GM19397 (cell line): Measurements from ENCODE around the gene AGPAT3.
A peak's percentile ranks its signal among the peaks of the same experiment; 100 is the strongest.

Source experiments
- ATAC-seq: cut with Tn5 transposase; IDR thresholded peaks from one replicate; pipeline ENCODE4 v1.9.1; 2021; ENCODE audit warnings: mild to moderate bottlenecking, moderate library complexity; ENCODE audit not compliant: unreplicated experiment

AGPAT3 gene

DNA sequence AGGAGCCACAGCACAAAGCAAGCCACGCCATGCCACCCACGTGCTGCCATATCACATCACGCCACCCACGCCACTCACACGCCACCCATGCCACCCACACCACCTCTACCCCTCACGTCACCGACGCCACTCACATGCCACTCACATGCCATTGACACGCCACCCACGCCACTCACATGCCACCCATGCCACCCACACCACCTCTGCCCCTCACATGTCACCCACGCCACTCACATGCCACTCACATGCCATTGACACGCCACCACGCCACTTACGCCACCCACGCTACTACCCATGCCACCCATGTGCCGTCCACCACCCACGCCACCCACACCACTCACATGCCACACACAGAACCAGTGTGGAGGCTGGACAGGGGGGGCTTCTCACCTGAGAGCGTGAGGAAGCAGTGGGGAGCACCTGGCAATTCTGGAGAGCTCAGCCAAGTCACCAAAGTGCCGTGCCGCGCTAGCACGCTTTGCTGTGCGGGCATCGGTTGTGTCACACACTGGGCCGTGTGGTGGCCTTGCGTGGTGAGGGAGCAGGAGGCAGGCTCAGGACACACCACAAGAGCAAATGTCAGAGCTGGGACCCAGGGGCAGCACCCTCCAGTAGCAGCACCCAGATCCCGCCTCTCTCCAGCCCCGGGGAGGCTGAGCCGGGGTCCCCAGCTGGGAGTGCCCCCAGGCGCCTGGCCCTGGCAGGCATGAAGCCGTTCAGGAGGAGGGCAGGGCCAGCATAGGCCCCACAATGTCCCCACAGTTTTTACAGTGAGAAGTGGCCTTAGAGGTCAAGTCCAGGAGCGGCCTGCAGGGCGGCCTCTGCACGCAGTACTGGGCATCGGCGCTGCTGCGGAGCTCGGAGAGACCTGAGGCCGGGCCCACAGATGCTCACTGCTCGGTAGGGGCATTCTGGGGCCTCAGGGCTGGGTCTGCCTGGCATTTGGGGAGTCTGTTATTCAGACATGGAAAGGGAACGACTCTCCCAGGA is 70.0 kb downstream of the AGPAT3 start:
- ATAC-seq, result no peak

DNA sequence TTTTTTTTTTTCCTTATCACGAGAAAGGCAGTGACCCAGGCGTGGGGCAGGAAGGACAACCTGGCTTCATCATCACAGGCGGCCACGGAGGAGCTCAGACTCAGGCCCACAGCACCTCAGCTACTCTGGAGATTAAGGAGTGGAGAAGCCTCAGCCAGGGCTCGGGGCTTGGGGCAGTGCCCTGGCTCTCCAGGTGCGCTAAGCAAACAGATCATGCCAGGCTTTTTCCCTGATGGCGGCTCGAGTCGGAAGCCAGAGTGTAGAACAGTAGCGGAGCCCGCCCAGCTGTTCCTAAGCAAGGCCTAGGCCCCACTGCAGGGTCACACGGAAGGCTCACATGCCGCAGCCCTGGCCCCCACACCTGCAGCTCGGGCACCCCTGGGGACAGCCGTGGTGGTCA is 70.7 kb downstream of the AGPAT3 start:
- no peak for ATAC-seq

DNA sequence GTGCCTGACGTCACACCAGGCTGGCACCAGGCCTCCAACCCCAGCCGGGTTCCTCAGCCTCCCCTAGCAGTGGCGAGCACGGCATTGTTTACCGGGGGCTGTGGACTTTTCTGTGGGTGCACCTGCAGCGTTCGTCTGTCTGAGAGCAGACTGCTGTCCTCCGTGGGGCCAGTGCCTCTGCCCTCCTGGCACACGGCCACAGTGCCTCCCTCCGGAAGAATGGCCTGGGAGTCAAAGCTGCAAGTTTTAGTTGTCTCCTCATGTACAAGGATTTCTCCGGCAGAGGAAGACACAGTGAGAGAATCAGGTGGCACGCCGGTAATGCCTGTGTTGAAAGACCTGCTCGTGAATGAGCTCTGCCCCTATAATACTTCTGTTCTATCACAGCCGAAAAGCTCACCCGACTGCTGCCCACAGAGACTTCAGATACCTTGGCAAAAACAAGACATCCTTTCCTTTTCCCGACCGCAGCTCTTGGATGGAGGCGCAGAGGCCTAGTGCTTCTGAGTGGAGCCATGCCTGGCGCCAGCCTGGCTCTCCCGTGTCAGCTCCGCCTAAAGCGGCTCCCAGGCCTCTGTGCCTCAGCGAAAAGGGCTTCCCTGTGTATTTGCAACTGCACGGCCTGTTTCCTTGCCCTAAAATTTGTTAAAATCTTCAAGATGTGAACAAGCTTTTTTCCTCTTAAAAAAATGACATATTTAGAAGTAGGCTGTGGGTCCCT is 71.4 kb downstream of the AGPAT3 start:
- ATAC-seq, result no peak

DNA sequence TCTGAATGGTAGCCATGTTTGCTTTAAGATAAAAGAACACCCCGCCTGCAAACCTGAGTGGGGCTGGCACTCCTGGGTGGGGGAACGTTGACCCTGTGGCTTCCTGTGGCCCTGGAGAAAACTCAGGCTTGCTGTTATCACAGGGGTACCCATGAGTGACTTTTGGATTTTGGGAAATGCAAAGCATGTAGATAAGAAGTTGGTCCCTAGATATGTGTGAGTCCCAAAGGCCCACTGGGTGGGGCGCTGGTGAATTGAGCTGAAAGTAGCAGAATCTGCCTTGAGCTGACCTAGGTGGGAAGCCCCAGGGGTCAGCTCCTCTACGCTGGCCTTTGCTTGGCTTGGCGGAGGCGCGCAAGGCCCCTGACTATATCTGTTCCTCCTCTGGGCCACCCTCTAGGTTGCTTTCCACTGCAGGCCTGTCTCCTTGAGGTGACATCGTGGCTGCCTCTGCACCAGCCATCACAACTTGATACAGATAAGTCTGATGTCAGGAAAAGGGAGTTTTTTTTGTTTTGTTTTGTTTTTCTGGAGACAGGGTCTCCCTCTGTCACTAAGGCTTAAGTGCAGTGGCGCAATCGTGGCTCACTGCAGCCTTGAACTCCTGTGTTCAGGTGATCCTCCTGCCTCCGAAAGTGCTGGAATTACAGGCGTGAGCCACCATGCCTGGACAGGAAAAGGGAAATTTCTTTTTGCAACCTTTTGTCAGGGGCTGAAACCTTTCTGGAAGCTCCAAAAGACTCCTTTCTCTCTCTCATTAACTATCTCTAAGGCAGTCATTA is 72.2 kb downstream of the AGPAT3 start:
- no peak for ATAC-seq

DNA sequence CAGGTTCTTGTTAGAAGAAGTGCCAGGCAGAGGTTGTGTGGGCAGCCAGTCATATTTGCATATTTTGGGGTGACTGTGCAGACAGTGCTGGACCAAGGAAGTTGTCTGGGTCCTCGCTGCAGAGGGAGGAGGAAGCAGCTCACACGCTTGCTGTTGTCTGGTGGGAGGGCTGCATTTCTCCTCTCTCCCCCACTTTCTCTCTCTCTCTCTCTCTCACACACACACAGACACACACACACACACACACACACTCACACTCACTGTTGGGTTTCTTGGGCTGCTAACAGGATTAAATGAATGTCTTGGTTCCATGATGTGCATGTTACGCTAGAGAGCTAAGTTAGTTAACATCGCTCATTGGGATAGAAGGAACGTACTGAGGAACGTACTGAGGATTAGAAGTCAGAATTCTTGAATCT is 72.9 kb downstream of the AGPAT3 start:
- no peak for ATAC-seq

DNA sequence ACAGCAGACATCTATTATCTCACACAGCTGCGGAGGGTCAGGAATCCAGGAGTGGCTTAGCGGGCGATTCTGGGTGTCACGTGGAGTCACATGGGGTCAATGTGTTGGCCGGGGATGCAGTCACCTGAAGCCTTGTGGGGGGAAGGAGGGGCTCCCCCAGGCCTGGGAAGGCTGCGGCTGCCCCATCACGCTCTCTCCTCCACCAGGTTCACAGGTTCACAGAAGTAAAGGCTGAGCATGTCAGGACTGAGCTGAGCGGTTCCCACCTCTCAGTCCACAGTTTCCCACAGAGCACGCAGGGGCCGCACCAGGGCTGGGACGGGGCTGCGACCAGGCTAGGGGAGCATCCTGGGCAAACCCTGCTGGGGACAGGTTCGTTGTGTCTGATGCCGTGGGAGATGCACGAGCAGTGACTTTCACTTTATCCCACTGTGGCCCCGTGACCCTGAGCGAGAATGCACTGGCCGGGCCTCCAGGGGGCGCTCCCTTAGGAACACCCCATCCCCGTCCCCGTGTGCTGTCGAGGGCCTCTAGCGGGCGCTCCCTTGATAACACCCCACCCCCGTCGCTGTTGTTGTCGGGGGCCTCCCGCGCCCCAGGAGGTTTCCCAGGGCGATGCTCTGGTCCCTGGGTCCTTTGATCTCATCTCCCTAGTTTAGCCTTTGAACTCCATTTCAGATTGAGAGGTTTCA is 73.9 kb downstream of the AGPAT3 start:
- ATAC-seq, result peak; percentile 75

DNA sequence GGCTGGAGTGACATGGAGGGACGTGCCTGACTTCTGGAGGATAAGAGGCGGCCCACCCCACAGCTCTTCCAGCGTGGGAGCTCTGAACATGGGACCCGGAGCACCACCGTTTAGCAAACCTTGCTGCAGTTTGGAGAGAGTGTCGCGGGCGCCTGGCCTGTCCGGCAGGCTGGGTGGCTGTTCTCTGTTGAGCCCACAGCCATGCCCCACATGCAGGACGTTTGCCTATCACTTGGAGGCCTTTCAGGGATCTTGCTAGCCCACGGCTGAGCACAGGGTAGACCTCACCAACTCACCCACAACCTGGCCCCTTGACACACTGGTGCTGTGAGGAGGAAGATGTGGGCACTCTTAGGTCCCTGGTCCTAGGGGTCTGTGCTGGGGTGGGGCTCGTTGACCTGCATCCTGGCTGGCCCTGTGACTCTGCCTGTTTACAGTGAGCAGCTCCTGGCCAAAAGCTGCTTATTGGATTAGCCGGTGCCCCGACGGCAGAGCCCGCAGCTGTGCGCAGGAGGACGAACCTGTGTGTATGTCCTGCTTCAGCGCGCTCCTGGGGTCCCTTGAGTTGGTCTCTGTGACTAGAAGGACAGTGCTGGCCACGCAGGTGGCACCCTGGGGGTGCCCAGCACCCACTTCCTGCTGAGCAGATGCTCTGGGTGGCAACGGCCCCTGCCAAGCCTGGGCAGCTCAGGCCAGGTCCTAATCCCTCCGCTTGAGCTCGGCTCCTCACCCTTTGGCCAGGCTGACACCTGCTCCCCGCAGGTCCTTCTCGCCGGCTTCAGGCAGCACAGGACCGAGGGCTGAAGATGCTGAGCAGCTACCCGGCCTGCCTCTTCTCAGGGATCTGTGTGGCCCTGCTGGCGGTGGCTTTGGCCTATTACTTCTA is 74.7 kb downstream of the AGPAT3 start:
- no peak for ATAC-seq

DNA sequence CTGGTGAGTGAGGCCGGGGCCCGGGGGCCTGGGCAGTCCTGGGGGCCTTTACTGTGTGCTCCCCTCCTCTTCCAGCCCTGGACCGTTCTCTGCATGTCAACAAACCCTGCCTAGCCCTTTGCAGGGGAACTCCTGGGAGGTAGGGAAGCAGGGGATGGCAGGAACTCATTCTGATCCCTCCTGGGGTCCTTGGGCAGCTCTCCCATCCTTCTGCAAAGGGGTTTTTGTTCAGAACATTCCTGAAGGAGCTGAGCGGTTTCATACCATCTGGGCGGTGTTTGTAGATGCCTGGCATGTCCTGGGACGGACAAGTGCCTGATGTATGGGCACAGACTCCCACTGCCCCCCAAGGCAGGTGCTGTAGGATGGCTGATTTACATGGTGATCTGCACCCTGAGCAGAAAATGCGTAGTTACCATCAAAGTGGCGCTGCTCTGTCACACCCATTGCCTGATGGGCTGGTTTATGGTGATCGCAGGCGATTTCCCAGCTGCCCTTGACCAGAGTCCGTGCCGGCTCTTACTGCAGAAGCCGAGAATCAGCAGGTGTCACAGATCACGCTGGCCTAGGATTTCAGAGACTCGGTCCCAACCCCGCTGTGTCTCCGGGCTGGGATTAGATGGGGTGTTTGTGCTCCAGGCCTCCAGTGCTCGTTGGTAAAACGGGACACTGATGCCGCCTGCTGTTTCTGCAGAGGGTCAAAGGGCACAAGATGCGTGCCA is 75.5 kb downstream of the AGPAT3 start:
- no peak for ATAC-seq

DNA sequence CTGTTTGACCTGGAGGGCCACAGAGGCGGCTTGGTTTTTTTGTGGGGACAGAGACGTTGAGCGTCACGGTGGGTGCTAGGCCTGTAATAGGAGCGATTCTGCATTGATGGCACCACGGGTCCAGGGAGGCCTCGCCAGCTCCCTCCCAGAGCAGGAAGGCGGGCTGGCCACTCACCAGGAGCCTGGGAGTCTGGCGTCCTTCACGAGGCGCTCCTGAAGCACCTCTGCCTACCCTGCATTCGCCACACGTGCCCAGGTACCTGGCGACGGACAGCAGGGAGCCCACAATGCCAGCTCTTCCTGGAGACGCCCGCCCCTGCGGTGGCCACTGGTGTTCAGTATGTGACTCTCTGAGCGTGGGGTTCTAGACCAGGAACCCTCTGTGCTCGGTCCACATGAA is 77.2 kb downstream of the AGPAT3 start:
- ATAC-seq, result no peak

DNA sequence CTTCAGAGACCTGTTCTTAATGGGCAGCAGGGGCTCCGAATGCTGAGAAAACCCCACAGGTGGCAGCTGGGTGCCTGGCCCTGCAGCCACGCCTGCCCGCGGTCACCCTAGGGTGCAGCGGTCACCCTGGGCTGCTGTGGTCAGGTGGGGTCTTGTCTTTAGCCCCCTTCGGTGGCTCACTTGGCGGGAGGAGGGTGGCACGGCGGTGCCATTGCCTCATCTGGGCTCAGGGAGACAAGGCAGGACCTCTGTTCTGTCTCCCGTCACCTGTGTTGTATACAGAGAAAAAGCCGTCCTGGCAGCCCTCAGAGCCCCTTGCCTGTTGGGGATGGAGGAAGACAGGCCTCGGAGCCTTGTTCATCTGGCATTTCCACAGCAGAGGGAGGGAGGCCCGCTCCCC is 77.6 kb downstream of the AGPAT3 start:
- no peak for ATAC-seq

DNA sequence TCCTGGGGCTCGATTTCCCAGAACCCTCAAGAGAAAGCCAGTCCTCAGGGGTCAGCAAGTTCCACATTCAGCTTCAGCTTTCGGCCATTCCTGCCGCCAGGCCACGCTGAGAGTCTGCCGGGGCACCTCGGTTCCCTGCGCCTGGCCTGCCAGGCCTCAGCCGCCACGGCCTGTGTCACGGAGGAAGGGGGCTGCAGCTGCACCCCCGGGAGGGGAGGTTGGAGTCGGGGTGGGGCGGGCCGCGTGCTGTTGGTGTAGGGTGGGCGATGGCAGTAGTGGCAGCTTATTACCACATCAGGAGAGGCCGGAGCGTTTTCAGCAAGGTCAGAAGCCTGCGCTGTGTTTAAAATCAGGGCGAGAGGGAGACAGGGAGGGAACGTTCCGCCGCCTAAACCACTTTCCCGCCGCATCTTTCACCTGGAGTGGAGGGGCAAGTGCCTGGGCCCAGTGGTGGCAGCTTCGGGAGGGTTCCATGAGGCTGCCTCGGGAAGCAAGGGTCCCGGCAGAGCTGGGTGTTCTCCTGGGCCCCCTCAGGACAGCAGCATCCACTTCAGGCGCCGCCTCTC is 78.6 kb downstream of the AGPAT3 start:
- no peak for ATAC-seq

DNA sequence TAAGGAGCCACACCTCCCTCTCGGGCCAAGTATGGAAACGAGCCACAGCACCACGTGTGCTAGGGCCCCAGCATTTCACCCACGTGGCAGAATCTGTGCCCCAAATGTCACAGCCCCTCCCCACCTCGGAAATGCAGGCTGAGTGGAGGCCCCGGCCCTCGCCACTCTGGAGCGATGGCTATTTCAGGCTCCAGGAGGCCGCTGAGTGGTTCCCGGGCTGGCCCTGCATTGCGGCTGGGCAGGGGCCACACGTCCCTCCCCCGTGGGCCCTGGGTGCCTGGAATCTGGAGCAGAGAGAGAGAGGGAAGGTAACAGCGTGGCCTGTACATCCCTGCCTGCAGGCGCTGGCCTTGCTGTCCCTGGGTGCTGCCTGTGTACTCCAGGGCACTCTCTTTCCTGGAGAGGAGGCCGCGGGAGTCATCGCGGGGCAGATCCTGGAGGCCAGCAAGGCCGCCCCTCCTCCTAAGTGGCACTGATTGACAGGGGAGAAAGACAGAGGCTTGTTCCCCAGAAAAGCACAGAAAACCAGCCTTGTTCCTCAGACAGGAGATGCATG is 79.1 kb downstream of the AGPAT3 start:
- no peak for ATAC-seq

DNA sequence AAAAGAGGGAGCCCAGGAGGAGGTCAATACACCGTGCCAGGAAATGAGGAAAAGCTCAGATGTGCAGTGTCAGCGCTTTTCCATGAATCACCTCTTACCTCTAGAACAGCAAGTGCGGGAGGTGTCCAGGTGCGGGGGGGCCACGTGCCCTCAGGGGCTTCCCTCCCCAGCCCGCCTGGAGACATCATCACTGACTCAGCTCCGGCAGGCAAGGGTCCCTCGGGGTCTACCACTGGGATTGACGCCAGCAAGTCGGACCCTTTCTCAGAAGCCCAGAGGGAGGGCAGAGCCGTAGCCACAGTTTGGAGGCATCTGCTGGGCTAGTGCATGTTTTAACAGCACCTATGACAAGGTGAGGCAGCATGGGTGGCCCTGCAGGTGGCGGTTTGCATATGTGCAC is 79.7 kb downstream of the AGPAT3 start:
- ATAC-seq, result no peak

DNA sequence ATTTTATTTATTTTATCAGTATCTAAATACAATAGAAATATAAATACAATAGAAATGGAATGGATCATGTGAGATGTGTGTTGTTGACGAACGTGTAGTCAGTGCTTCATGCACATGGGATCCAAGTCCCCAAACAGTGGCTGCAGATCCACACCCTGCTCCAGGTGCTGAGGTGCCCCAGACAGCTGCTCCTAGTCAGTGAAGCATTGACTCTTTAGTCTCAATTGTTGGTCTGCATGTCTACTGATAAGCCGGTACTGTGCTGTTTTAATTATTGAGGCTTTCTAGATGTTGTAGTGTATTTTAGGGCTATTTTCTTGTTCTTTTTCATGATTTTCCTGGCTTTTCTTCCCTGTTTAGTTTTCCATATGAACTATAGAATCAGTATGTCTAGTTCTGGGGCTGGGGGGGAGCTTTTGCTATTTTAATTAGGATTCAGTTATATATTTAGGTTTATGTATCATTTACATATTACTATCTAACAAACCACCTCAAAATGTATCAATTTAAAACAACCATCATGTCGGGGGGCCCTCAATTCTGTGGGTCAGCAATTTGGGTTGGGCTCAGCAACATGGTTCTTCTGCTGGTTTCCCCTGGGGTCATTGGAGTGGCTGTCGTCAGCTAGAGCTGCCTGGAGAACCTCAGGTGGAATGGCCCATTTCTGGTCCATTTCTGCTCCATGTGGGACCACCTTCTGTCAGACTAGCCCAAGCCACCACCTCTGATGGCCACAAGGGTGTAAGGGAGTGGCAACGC is 83.9 kb downstream of the AGPAT3 start:
- ATAC-seq, result no peak

DNA sequence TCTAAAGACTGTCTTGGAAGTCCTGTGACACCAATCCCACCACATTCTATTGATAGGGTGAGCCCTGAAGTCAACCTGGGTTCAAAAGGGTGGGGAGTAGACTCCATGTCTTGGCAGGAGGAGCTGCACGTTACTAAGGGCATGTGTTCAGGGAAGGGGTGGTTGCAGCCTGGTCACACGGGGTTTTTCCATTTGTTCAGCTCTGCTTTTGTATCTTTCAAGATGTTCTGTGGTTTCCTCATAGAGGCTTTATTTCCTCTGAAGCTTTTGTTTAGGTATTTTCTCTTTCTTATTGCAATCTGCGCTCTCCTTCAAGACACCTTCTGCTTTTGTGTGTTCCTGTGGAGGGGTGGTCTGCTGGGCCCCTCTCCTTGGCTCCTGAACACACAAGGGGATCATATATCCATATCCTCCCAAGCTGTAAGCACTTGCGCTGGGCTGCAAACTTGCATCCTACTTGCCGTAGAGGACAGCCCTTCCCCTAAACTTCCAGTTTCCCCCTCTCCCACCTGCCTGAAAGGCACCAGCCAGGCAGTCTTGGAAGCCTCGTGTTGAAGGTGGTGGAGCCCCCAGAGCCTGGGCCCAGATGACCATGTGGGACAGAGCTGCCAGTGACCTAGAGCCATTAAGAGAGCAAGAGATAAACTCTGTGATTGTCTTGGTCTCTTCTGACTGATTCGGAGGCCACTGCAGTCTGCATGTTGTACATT is 84.6 kb downstream of the AGPAT3 start:
- ATAC-seq, result no peak

DNA sequence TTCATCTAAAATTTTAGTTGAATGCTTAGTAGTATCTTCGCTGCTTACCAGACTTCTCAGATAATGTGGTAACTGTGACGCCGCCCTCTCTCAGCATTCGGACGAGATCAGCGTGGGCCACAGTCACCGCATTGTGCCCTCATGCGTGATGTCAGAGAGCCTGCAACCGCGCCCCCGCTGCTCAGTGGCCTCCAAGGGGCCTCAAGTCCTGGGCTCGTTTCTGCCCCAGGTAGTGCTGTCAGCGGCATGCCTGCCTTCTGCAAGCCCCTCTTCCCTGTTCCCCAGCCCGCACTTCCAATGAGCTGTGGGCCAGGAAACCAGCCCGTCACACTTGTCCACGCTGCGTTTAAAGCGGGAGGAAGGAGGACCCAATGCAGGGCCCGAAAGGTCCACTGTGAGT is 85.5 kb downstream of the AGPAT3 start:
- ATAC-seq, result no peak

DNA sequence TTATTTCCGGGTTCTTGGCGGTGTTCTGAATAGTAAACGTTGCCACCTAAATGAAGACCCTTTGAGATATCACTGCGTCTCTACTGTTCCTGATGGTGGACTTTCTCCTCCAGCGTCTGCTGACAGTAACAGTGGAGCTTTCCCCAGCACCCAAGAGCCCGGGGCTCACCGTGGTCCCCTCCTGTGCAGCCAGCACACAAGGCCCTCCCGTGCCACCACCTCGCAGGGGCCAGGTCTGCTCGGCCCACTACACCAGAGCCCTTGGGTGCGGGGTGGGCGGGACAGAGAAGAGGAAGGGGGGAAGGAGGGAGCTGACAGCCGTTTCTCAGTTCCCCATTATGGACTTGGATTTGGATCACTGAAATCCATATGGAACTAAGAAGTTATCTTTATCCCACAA is 85.9 kb downstream of the AGPAT3 start:
- ATAC-seq, result no peak
